Measurements from ENCODE around the gene TBX20.
"Not testable (repeated sequence)": the region's sequence is repeated elsewhere in the genome, so short reads cannot be mapped to it uniquely, and the experiment has no call there.

TBX20 gene

DNA sequence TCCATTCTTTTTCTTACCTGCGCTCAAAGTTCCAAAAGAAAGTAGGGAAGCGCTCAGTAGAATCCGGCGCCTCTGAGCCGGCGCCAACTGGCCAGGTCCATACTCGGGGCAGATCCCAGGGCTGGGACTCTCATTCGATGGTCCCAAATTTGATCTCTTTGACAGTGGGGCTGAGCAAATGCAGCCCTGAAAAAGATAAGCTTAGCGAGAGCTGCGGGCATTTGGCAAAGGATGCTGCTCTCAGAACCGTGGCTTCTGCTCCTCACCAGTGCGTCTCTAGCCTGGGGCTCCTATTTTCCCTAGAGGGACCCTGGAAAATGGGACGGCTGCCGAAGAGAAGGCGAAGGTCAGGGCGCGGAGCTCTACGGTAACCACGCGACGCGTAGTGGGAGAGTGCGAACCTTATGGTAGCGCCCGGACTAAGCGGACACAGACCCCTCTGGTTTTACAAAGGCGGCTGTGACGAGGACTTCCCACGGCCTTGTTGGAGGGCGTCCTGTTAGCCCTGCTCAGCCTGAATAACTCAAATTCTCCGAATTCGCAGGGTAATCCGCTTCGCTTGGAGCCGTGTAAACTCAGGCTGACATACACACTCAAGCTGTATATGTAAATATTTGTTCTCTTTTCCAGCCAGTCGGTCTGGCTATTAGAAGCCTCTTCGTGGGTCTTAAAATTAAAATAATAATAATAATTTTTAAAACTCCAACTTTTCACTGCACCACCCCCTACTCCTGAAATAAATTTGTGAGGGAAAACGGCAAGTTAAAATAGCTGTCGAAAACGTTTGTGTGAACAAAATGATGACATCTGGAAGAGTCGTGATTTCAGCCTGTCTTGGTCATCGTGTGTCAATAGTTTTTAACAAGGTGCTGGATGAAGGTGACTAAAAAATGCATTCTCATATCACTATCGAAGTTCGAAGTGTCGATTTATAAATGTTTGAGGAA lies 869 bp upstream of the TBX20 start:
- no peak for DNase-seq

DNA sequence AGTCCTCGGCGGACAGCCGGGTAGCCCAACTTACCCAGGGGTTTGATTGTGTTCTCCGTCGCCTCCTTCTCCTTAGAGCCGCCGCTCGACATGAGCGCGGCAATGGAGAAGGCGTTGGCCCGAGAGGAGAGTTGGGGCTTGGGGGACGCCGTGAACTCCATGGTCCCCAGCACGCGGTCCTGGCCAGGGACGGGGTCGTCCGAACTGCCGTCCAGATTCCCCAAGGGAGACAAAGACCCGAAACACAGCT lies 515 bp downstream of the TBX20 start:
- DNase-seq = no peak

DNA sequence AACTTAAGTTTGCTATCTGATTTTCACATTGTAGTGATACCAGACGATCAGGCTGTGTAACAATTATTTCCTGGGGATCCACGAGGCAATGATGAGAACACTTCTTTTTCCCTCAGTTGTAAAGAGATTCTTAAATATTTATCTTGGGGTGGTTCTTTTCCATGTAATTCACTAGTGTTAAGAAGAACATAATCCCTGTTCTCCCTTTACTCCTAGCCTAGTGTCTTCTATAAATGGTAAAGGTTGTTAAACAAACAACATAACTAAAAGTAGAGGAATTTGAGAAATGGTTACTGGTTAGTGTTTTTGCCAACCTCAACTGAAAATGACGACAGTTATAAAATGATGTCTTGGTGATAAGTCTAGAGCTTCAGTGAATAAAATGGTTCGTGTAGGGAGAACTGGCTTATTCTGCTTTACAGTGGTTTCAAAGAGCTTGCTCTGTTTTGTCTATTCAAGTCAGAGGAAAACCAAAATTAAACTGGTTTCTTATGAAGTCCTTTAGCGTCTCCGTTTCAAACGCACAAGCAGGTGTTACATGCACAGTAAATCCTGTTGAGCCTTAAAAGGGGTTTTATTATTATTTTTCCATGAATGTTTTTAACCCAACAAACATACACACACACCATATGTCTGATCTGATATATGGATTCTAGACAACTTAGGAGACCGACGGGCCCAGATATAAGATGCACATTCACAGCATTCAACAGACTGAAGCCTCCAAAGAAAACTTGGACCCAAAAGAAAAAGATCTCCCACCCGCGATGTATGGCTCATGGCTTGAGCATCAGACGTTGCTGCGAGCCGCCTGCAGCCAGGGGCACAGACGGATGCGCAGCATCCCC lies 1.1 kb downstream of the TBX20 start:
- DNase-seq = no peak

DNA sequence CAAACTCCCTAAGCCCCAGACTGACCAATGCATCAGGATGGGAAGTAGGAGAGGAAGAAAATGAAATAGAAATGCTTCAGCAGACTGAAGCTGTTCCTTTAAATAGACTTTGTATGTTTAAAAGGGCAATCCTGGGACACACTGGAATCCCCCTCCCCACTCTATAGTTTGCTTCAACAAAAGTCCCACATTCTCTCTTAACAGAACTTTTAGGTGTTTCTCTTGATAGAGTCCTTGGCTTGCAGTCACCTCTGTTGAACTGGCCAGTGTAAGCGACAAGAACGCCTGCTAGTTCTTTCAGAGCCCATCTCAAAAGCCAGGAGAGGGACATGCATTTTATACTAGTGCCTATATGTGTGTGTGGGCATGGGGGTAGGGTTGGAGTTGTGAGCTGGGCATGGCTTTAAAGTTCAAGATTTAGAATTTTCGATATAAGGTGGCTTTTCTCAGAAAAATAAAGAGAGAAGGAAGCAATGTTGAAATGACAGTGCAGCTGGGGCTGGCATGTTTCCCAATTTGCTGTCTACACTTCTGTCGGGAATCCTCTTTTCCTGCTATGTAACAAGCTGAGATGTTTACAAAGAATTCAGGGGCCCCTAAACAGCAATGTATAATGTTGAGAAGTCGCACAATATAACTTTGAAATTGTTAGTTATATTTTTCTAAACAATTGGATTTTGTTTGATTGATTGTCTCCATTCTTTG lies 2.1 kb downstream of the TBX20 start:
- no peak for DNase-seq

DNA sequence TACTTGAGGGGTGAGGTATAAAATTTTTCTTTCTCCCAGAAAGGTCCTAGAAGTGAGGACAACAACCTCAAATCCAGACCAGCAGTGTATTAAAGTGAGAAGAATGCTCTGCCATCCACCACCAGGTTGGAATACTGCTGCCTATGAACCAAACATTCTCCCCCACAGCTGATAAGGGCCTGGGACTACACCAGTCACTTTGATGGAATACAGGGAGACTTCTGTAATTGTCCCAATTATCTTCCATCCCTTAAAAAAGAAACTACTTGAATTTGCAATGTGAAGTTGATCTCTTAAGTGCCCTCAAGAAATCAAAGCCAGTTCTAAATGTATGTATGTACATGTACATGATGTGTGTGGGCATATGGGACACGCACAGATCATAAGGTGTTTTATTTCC lies 3.0 kb downstream of the TBX20 start:
- no peak for DNase-seq

DNA sequence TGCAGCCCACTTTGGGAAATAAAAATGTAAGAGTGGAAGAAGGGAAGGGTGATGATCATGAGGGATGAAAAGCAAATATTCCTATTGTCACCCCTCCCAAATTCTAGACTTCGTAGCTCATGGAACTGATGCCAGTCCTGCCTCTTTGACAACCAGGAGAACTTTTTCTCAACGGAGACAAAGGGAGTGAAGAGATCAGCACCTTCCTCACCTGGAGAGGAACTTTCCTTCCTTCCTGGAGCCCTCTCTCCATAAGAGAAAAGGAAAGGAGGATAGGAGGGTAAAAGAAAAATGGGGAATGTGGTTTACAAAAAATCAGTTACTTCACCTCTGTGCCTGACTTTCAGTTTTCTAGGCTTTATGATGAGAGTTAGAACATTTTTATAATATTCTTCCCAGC lies 3.4 kb downstream of the TBX20 start:
- no peak for DNase-seq

DNA sequence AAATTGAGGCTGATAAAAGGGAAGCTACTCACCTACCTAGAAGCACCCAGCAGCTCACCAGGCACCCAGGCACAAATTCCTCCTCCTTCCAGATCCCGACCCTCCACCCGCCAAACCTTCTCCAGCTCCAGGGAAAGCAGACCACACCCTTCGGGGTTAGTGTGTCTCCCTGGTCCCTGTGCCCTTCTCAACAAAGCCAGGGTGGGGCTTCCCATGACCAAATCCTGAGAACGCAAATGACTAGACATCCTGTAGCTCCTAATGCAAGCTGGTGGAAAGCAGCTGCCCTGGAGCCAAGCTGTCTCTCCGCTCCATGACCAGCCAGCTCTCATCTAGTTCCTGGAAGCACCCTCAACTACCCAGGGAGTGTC lies 4.4 kb downstream of the TBX20 start:
- DNase-seq = no peak

DNA sequence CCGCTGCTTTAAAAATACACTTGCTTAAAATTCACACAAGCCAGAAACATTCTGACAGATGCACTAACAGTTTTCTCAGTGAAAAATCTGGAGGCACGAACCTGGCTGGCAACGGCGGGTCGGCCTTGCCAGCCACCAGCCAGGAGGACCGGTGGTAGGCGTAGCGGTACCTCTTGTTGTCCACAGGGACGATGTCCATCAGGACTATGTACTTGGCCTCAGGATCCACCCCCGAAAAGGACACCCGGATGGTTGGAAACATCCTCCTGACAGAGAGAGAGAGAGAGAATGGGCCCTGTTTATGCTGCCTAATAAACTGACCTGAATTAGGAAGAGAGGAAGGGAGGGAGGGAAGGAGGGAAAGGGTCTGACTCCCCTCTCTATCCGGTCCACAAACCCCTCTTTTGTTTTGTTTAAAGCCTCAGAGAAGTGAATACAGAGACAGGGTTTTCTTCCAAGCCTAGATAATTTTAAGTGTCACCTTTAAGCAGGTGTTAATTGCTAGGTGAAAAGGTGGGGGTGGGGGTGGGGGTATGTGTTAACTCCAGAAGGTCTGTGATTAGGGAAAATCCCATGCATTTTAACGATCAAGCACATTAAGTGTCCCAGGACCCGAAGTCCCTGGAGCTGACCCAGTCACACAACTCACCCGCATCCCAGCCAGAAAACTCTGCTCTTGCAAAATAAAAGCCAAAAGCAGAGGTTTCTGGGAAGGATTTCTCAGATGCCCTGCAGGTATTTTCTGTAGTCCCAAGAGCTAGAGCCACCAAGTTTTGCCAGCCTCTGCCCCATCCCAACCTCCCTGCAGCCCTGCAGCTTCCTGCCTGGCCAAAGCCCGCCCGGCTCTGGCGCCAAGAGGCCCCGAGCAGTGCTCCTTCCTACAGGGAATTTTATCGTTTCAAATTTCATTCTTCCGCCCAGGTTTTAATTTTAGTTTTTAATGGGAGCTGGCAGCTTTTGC lies 5.0 kb downstream of the TBX20 start:
- no peak for DNase-seq

DNA sequence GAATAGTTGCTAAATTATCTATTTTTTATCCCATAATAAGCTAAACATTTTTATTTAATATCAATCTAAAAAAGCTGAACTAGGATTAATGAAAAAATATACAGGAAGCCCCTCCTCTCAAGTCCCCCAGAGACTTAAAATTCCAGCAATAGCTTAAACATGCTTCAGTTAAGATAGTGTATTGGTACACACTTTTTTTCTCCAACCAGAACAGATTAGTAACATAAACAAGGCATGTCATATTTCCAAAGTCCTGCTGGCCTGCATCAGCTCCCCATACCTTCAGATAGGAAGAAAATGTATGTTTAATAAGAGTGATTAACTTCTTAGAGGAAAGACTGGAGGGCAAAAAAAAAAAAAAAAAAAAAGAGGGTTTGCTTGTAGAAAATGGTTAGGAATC lies 7.1 kb downstream of the TBX20 start:
- no peak for DNase-seq

DNA sequence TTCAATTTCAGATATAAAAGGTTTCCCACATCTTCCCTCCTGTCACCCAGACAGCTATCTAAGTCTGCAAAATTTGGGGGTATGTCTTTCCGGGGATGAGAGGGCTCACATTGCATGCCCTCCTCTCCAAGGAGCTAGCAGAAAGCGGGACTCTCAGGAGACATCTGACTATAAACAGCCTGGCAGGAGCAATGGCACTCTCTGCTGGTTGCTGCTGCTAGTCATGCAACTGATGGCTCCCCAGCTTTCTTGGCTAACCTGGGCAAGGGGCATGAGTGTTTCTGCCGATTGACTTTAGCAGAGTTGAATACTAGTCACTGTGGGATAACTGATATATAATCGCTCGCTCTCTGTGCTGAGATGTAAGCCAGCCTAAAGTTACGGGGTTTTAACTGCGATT lies 12.0 kb downstream of the TBX20 start:
- no peak for DNase-seq

DNA sequence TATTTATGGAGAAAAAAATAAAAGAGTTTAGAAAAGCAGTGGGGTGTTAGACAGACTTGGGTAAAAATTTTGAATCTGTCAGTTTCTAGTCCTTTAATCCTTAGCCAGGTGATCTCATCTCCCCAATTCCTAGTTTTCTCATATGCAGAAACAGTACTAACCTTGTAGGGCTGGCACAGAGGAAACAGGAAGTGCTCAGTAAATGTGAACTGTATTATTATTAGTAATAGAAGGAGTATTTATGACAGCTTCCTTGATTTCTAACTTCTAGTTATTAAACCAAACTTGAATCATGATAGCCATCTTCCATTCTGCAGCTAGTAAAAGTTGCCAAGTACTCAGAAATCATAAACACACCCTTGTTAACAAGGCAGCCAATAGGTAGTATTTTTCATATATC lies 12.5 kb downstream of the TBX20 start:
- DNase-seq = no peak

DNA sequence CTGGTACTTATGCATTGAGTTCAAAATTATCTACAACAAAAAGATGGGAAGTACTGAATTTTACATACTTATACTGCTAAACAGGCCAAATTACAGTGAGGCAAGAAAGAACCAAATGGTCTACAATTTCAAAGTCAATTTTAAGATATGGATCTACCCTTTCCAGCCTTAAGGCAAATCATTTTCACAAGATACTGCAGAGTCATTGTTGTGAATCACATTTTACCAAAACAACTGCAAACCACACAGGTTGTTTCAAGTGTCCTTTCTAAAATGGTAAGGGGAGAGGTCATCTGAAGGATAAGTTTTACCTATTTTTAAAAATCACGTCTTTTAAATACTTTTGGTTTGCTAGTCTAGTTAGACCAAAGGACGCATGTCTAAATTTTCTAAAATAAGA lies 12.9 kb downstream of the TBX20 start:
- DNase-seq = not testable (repeated sequence)

DNA sequence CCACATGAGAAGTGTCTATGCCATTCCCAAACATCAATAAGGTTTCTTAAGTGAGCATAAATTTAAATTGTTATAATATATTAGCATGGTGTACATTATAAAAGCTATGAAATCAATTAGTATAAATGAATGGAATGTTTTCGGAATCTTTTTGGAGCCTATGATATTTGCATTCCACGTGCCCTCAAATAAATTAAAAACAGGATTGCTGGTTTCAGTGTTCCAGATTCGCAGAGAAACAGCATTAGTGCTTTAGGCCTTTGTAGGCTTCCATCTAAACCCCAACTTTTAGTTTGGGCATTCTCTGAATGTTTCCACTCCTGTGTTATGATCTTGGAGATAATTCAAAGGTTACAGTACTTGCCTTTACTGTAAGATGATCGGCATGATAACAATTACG lies 15.4 kb downstream of the TBX20 start:
- not testable (repeated sequence) for DNase-seq

DNA sequence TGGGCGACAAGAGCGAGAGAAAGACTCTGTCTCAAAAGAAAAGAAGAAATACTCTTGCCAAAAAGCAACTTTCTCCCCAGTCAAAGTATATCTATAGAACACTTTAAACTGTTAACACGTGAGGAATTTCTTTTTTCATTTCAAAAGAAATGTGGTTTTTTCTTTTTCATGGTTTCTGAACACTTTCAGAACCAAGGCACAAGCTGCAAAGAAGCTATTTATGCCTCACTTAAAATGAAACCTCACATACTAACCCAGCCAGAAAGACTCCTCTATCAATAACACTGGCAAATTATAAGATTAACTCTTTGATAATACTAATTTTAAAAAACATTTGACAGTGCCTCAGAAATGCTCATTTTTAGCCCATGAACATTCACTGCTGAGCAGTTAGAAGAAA lies 20.9 kb downstream of the TBX20 start:
- DNase-seq = no peak

DNA sequence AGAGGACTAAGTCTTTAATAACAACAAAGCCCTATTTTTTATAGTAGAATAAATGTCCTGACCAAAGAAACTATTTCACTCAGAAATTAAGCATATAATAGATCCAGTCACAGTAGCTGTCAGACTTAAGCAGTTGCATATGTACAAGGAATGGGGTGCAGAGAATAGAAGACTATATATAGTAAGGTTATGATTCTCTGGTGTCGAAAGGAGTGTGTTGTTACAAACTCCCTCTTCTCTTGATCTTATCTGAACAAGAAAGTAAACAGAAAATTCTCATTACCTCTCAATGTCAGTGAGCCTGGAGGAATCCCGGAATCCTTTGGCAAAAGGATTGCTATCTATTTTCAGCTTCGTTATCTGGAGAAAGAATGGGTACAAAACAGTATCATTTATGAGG lies 22.7 kb downstream of the TBX20 start:
- DNase-seq = not testable (repeated sequence)

DNA sequence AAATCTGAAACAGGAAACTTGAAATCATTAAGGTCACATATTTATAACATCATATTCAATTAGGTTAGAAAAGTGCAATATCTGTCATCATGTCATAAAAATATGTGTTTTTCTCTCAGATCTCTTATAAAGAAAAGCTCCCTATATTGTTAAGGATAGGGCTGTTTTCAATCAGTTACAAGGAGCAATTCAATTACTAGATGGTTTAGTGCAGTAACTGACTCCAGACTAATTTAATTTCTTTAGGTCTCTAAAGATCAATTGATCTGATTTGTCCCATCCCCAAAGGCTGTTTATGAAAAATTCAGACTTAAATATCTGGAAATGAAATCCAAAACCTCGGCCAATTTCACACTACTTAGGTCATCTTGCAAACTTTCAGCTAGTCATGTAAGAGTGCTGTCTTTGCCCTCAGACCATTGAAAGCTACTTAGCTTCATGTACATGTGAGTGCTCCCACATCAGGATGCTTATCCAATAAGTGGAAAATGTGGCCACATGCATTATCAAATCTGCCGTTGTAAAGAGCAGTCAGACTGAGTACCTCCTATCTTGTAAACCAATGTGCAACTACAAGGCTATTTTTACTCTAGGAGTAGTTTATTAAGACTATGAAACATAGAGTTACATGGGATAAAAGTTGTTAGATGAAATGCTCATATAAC lies 24.7 kb downstream of the TBX20 start:
- not testable (repeated sequence) for DNase-seq

DNA sequence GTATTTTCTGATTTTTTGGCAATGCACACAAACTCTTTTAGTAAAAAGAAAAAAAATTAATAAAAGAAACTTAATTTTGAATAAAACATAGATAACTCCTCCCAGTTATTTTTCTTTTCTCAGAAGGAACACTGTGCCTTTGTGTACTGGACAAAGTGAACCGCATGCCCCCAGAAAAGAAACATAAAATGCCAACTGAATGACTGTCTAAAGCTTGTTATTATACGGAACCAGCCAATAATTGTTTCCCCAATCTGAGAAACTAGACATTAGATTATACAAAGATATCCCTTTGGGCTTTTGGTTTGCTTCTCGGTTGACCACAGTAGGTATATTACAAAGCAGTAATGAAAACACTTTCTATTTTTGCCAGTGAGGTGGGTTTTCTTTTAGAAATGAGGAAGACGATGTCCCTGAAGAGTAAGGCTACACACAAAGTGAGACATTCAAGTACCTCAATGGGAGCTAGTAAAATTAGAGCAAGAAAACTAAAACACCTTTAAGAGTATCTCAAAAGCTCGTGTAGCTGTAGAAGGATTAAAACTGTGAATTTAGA lies 25.3 kb downstream of the TBX20 start:
- DNase-seq = not testable (repeated sequence)

DNA sequence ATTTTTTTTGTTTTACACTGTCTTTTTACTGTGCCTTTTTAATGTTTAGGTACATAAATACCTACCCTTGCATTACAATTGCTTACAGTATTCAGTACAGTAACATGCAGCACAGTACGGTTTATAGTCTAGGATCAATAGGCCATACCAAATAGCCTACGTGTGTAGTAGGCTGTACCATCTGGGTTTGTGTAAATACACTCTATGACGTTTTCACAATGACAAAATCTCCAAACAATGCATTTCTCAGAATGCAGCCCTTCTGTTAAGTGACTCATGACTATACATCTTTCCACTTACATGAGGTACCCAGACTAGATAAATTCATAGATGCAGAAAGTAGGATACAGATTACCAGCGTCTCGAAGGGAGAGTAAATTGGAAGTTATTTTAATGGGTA lies 26.5 kb downstream of the TBX20 start:
- DNase-seq = not testable (repeated sequence)

DNA sequence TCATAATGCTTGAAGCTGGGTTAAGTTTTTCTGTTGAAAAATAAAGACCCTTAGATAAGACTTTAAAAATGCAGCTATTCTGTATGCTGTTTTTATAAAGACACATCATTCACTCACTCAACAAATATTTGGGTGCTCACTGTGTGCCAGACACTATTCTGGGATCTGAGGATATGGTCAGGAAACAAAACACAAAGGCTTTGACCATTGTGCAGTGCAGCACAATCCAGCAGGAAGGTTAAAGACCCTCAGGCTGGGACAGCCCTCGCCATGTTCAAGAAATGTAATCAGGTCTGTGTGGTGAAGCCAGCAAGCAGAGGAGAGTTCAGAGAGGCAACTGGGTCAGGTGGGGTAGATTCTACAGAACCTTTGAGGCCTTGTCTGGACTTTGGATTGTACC lies 31.5 kb downstream of the TBX20 start:
- DNase-seq = not testable (repeated sequence)

DNA sequence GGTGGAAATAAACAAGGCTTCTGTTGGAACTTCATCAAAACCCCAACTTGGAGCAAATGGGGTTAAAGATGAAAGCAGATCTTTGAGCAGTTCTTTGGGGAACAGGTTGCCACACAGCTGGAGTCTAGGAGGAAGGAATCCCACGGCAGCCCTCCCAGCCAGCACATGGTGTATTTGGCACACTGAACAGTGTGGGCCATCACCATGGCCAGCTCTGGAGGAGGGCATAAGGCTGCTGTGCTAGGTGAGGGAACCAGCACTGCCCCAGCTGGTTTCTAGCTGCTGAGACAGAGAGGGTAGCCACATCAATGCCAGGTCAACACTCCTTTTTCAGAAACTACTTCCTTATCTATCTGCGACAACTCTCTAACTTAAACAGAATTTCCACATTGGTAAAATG lies 33.7 kb downstream of the TBX20 start:
- DNase-seq = not testable (repeated sequence)

DNA sequence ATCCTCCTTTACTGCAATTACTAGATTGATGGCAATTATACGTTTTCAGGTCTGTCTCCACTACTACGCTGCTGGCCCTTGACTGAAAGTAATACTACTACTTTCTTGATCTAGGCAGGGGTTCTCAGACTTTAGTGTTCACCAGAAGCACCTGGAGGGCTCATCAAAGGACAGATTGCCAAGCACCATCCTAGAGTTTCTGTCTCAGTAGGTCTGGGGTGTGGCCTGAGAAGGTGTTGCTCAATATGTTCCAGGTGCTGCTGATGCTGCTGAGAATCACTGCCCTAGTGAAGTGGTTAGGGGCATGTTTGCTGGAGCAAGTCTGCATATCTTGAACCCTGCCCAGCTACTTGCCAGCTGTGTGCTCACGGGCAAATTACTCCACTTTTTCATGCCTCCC lies 37.9 kb downstream of the TBX20 start:
- not testable (repeated sequence) for DNase-seq

DNA sequence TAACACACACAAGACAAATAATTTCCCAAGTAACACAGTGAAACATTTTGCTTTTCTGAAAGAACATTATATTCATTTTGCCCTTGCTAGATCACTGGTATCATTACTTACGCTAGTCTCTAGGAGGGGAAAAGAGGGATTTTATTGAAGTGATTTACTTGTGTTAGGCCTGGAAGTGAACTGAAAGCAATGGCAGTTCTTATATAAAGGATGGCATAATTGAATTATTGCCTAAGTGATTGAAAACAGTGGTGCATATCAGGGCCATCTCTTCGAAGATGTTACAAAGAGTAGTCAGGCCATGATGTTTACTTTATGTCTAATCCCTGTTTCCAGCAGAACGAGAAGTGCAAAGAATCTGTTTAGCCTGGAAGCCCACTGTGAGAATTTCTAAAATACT lies 38.8 kb downstream of the TBX20 start:
- DNase-seq = not testable (repeated sequence)
